GF-D8 (cell line): ENCODE measurements around the gene NT5C3A.
"Not testable (repeated sequence)": the region's sequence is repeated elsewhere in the genome, so short reads cannot be mapped to it uniquely, and the experiment has no call there.

Experiments
- DNase-seq: peaks from one replicate; lab custom pipeline; 2025; lab: John Stamatoyannopoulos, UW

The NT5C3A gene

GRCh38 chr7:33062023-33062781 is at the start of gene NT5C3A:
NT5C3A (minus strand) TSS chr7:33062776; CDS start chr7:33062705, 71 bp downstream.
- no peak for DNase-seq

GRCh38 chr7:33111614-33112013 is 49.0 kb upstream of the NT5C3A start:
- DNase-seq: no peak

GRCh38 chr7:33109758-33110238 is 47.2 kb upstream of the NT5C3A start:
- DNase-seq: no peak

DNA sequence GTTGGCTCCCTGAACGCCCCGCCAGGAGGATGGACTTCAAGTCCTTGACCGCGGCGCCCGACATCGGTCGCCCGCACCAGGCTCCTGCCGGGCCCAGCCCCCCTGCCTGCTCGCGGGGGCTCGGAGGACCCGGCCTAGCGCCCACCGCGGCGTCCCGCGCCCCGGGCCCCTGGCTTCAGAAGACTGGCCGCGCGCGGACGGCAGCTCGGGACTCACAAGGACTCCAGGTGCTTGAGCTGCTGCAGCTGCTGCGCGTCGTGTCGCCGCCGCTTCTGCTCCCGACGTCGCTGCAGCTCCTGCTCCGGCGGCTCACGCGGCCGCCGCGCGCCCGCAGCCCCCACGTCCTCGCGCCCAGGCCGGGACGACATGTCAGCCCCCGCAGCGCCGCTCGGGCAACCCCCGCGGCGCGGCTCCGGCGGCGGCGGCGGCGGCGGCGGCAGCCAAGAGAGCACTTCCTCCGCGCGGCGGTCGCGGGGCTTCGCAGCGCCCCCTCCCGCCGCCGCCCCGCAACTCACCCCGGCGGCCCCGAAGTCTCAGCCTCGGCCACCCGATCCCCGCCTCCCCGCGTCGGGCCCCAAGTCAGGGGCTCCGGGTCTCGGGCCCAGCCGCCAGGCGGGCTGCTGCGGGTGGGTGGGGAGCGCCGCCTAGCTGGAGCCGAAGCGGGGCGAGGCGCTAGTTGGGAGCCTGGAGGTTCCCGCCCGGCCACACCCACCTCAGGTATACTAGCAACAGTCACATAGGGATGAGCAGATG is 46.6 kb upstream of the NT5C3A start, which contains the start of gene RP9:
RP9 (minus strand) TSS at position 400 of the 753 bp plus-strand sequence; CDS start at position 368, 32 bp downstream.
- DNase-seq: peak; percentile 43

- DNase-seq: no peak
These were observed 46.0 kb upstream of the NT5C3A start for GRCh38 chr7:33108554-33109004.

DNA sequence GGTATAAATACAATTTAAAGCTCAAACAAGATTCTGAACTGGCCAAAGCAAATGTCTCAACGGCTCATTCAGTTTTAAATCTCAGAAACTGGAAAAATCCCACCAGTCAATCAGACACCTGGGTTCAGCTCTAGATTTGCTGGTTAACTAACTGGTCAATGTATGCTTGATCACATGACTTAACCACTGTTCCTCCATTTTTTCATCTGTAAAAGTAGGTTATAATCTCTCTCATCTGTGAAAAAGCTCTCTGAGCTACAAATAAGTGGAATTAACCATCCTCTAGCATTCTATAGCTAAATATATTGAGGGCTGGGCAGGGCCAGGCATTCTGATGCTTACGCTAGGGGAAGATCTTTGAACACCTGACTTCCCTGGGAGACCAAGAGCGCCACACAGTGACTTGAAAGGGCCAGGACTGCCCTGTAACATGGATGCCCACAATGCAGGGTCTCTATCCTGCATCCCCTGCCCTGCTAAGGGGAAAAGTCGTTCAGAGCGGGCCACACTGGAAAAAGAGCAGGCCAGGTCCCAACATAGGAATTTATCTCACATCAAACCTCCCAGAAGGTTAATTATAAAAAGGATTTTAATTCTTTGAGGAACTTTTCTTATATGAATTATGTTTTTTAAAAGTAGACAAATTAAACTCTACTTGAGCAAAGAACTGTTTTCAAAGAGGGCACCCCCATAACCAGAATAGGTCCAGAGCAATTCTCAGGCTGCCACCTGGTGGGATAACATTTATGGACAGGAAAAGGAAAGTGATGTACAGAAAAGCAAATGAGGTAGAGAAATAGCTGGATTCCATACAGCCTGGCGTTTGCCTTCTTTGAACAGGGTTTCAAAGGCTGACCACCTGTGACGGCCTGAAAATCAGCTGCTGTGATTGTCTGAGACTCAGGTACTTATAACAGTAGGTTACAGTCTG is 44.8 kb upstream of the NT5C3A start:
- peak; percentile 46 for DNase-seq

- DNase-seq: no peak
These were observed 39.3 kb upstream of the NT5C3A start for GRCh38 chr7:33101906-33102305.

- no peak for DNase-seq
These were observed 38.2 kb upstream of the NT5C3A start for GRCh38 chr7:33100770-33101169.

DNA sequence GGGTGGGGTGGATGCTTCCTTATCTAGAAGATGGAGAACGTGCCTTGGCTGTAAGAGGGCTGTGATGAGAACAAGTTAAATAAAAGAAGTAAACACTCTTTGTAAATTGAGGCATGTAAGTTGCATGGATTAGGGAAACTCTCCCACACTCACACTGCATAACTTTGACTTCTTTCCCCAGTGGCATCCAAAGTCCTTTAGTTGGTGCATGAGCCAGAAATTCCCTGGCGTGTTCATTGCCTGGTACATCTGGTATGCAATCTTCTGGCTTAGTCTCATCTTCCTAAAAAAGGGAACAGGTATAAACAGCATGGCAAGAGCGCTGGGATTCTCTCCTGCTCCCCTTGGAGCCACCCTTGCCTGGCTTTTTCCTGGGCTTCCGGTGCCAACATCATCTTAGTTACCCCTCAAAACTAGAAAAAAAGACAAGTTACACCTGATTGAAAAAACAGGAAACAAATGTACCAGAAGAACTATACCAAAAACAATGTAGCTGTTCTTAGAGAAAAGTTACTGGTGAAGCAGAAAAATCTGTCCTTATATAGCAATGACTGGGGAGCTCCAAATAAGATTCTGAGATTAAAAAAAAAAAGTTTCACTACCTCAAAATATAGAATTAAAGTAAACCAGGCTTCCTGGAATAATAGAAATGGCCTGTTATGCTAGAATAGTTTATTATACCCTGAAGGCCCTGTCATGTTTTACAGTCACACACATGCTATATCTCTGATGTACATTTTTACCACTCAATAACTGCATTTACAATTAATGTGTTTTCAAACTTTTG is 36.8 kb upstream of the NT5C3A start:
- no peak for DNase-seq

DNA sequence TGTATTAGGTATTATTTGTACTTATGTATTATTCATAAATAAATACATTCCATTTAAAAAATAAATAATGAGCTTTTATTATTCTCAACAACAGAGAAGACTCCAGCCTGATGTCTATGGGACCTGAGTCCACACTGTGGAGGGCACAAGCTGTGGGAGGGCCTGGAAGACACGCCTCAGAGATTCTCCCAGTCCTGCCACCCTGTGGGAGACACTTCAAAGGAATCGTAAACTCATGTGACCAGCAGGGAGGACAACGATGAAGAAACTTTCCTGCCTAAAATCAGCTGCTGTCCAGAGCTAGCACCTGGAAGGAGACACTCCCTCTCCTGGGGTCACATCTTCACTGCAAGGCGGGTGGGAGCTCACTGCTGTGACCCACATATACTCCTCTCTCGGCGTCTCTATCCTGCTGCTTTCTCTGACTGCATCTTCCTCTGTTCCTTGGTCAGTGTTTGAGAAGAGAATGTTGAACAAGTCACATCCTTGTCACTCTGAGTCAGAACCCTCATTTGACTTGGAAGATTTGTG is 32.2 kb upstream of the NT5C3A start:
- DNase-seq: not testable (repeated sequence)

DNA sequence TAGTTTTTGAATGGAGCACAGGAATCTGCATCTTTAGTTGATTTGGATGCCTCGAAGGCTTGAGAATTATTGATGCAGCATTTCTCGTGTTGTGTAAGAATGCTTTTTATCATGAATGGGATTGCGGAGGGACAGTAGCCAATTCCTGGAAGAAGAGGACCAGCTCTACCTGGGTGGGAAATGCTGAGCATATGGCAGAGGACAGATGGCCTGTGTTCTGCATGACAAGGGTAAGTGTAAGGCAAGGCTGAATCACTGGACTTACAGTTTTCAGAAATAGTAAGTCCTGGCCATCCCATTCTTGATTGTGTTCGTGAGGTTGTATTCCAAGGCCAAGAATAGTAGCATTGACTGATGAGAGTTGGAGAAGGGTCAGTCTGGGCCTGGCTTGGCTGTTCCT is 30.7 kb upstream of the NT5C3A start:
- DNase-seq: no peak

DNA sequence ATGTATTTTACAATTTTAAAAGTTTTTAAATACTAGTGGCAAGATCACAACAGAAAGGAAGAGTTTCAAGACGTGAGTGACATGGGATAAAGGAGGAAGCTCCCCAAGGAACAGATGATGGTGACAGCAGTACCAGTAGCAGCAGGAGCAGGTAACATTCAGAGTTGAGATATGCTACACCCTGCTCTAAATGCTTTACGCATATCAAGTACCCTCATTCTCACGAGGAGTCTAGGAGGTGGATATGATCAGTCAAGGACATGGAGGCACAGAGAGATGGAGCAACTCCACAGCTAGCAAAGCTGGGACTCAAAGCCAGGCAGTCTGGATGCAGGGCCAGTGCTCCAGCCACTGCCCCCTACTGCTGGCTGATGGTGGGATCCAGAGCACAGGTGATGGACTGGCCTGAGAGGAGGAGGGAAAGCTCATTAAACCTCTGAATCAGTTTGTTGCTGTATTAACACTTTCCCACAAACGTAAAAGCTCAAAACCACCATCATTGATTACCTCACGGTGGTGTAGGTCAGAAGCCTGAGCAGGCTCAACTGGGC is 29.1 kb upstream of the NT5C3A start:
- DNase-seq: no peak

- DNase-seq: no peak
These were observed 28.5 kb upstream of the NT5C3A start for GRCh38 chr7:33091111-33091531.

DNA sequence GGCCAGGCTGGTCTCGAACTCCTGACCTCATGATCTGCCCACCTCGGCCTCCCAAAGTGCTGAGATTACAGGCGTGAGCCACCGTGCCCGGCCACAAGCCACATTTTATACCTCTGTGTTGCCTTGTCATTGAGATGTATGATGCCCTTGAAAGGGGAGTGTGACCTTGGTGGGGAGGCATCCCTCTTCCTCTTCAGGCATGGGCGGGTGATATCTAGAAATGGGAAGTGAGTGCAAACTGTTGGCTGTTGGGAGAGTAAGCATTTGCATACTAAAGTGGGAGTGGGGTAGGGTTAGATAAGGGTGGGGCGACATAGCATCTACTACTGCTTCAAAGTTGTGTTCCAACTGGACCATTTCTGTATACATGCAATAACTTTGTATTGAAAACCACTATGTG is 26.6 kb upstream of the NT5C3A start:
- DNase-seq: no peak

DNA sequence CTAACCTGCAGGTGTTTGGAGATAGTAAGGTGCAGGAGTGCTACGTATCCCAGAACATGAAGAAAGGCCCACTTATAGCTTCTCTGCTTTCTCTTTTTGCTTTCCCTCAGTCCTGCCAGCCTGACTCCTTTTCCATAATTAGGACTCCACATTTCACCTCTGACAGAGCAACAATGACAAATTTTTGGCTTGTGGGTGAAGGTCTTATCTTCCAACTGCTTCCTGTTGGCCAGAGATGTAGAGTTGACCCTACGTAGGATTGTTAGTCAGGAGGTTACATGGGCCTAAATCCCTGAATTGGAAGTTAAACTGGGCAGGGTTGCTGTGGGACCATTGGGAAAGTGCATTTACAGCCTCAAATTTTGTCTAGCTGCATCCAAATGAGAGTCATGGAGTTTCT is 25.3 kb upstream of the NT5C3A start:
- DNase-seq: no peak

DNA sequence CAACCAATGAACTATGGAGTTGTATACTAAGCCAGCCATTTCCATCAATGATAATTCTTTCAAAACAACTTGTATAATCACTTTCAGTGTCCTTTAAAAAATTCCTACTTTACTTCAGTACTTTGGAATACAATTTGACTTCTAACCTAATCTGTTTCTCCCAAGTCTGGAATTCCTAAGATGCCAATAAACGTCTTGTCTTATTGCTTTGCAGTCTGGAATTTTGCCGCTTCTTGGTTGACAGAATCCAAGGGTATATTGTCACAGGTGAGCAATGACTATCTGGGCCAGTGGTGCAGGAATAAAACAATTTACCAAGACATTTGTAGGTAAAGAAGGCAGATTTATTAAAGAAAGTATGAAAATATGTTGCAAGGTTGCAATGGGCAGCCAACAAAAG is 24.8 kb upstream of the NT5C3A start:
- no peak for DNase-seq

DNA sequence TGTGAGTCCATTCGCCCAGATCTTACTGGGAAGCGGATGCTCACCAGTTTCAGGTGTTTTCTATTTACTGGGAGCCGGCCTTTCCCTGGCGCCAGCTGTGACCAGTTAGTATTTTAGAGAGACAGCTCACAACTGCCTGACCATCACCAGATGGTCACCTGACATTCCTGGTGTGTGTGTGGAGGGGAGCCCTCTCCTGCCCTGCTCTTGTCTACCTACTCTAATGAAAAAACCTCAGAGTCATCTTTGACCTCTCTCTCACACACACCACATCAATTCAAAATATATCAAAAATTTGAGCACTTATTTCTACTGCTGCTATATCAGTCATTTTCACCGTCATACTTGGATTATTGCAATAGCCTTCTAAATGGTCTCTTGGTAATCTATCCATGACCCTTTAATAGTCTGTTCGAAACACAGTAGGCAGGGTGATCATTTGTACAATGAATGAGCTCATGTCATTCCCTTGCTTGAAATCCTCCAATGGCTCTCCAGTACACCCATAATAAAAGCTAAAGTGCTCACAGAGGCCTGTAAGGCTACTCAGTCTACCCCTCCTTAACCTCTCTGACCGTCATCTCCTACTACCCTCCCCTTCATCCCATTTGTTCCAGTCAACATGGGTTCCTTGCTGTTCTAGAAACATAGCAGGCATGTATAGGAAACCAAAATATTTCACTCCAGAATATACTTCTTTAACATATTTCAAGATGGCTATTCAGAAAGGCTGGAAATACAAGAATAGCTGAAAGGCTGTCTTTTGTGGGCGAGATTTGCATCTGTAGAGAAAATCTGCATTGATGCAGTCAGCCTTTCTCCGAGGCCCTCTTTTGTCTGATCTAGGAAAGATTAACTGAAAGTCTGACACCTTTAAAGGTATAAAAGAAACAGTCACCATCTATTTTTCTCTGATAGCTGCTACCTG is 17.5 kb upstream of the NT5C3A start:
- DNase-seq: no peak

GRCh38 chr7:33079096-33079495 is 16.5 kb upstream of the NT5C3A start:
- DNase-seq: no peak

DNA sequence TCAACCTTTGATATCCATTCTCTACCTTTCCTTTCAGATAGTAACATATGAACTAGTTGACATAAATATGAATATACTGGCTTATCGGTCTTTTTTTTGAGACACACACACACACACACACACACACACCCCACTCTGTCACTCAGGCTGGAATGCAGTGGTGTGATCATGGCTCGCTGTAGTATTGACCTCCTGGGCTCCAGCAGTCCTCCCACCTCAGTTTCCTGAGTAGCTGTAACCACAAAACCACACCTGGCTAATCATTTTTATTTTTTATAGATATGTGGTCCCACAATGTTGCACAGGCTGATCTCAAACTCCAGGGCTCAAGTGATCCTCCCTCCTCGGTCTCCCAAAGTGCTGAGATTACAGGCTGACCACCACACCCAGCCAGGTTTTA is 14.2 kb upstream of the NT5C3A start:
- DNase-seq: no peak
